Measurements from ENCODE around the gene MAB21L4.

MAB21L4 gene

GRCh38 chr2:240872317-240873097, 23.4 kb downstream of the MAB21L4 start:
- no peak for TF ChIP-seq ZNF274 (IDR thresholded peaks at IDR 0.05; ENCODE audit: low read depth, low read length)
- no peak for TF ChIP-seq YY1 (IDR thresholded peaks at IDR 0.05; ENCODE audit: insufficient read depth, insufficient read length)
- no peak for TF ChIP-seq SUZ12 (IDR thresholded peaks at IDR 0.05; ENCODE audit: extremely low read depth, insufficient read depth, insufficient read length)
- Histone ChIP-seq H3K4me1 (ENCODE audit: insufficient read depth, insufficient read length) (peaks cover 4% of the 10 kb centered on the region), H3K36me3 (ENCODE audit: insufficient read depth, insufficient read length, low read length) (no peaks in the 10 kb centered on the region), H3K9me3 (ENCODE audit: insufficient read depth, low read length) (no peaks in the 10 kb centered on the region), H3K9ac (ENCODE audit: insufficient read length, low read depth) (no peak overlapping the region), H3K4me3 (ENCODE audit: insufficient read length, low read depth) (no peak overlapping the region), H3K27me3 (ENCODE audit: insufficient read depth, insufficient read length) (peaks cover 7% of the 10 kb centered on the region)
- DNase-seq (ENCODE audit: low read depth, low spot score): no peak

- no peak for TF ChIP-seq ZNF274 (IDR thresholded peaks at IDR 0.05; ENCODE audit: low read depth, low read length)
- no peak for TF ChIP-seq YY1 (IDR thresholded peaks at IDR 0.05; ENCODE audit: insufficient read depth, insufficient read length)
- TF ChIP-seq SUZ12 (IDR thresholded peaks at IDR 0.05; ENCODE audit: extremely low read depth, insufficient read depth, insufficient read length): no peak
- H3K9me3 ChIP-seq (ENCODE audit: insufficient read depth, low read length): no peaks in the 10 kb centered on the region
- no peaks in the 10 kb centered on the region for H3K36me3 ChIP-seq (ENCODE audit: insufficient read depth, insufficient read length, low read length)
- H3K9ac ChIP-seq (ENCODE audit: insufficient read length, low read depth): no peak overlapping the region
- peaks cover 7% of the 10 kb centered on the region for H3K27me3 ChIP-seq (ENCODE audit: insufficient read depth, insufficient read length)
- no peak for DNase-seq (ENCODE audit: low read depth, low spot score)
- no peak overlapping the region for H3K4me3 ChIP-seq (ENCODE audit: insufficient read length, low read depth)
- H3K4me1 ChIP-seq (ENCODE audit: insufficient read depth, insufficient read length): peaks cover 4% of the 10 kb centered on the region
Observed at GRCh38 chr2:240871071-240871958, 24.6 kb downstream of the MAB21L4 start.

GRCh38 chr2:240869956-240870875, 25.7 kb downstream of the MAB21L4 start:
- no peak overlapping the region for H3K9ac ChIP-seq (ENCODE audit: insufficient read length, low read depth)

GRCh38 chr2:240869109-240869955, 26.6 kb downstream of the MAB21L4 start:
- peaks cover 7% of the 10 kb centered on the region for H3K27me3 ChIP-seq (ENCODE audit: insufficient read depth, insufficient read length)
- H3K9me3 ChIP-seq (ENCODE audit: insufficient read depth, low read length): no peaks in the 10 kb centered on the region
- H3K4me1 ChIP-seq (ENCODE audit: insufficient read depth, insufficient read length): peaks cover 4% of the 10 kb centered on the region
- H3K9ac ChIP-seq (ENCODE audit: insufficient read length, low read depth): no peak overlapping the region
- H3K36me3 ChIP-seq (ENCODE audit: insufficient read depth, insufficient read length, low read length): no peaks in the 10 kb centered on the region
- TF ChIP-seq YY1 (IDR thresholded peaks at IDR 0.05; ENCODE audit: insufficient read depth, insufficient read length) (no peak), ZNF274 (IDR thresholded peaks at IDR 0.05; ENCODE audit: low read depth, low read length) (no peak), SUZ12 (IDR thresholded peaks at IDR 0.05; ENCODE audit: extremely low read depth, insufficient read depth, insufficient read length) (no peak)
- H3K4me3 ChIP-seq (ENCODE audit: insufficient read length, low read depth): no peak overlapping the region
- DNase-seq (ENCODE audit: low read depth, low spot score): no peak

More at GRCh38 chr2:240869956-240870875, 25.7 kb downstream of the MAB21L4 start:
- no peak for DNase-seq (ENCODE audit: low read depth, low spot score)
- peaks cover 4% of the 10 kb centered on the region for H3K4me1 ChIP-seq (ENCODE audit: insufficient read depth, insufficient read length)
- no peaks in the 10 kb centered on the region for H3K9me3 ChIP-seq (ENCODE audit: insufficient read depth, low read length)
- H3K36me3 ChIP-seq (ENCODE audit: insufficient read depth, insufficient read length, low read length): no peaks in the 10 kb centered on the region
- H3K27me3 ChIP-seq (ENCODE audit: insufficient read depth, insufficient read length): peaks cover 7% of the 10 kb centered on the region
- no peak for TF ChIP-seq ZNF274 (IDR thresholded peaks at IDR 0.05; ENCODE audit: low read depth, low read length)
- no peak for TF ChIP-seq SUZ12 (IDR thresholded peaks at IDR 0.05; ENCODE audit: extremely low read depth, insufficient read depth, insufficient read length)
- no peak for TF ChIP-seq YY1 (IDR thresholded peaks at IDR 0.05; ENCODE audit: insufficient read depth, insufficient read length)
- H3K4me3 ChIP-seq (ENCODE audit: insufficient read length, low read depth): no peak overlapping the region

DNA sequence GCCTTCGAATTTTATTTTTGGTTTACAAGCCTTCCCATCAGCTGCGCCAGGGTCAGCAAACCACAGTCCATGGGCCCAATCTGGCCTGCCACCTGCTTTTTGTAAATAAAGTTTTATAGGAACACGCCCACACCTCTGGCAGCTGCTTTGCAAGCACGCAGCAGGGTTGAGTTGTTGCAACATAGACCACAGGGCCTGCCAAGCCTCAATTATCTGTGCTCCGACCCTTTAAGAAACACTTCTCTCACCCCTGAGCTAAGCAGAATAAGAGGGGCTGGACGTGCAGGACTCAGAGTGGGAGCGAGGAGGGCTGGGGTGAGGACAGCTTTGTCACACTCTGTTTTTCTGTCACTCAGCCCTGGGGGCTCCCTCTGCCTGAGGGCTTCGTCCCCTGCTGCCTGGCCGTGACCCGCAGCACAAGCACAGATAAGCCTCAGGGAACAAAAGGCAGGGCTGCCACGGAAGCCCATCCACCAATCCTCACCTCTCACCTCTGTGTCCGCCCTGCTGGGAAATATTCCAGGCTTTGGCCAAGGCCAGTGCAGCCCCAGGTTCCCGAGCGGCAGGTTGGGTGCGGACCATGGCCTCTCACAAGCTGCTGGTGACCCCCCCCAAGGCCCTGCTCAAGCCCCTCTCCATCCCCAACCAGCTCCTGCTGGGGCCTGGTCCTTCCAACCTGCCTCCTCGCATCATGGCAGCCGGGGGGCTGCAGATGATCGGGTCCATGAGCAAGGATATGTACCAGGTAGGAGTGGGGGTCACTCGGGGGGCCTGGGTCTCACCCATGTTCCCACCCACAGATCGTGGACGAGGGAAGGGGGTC, 27.5 kb downstream of the MAB21L4 start, which contains the start of gene AGXT:
TSS of gene AGXT (plus strand) at position 539 of the 823 bp plus-strand sequence. CDS start at position 581, 42 bp downstream.
- Histone ChIP-seq H3K4me1 (ENCODE audit: insufficient read depth, insufficient read length) (peaks cover 4% of the 10 kb centered on the region), H3K9me3 (ENCODE audit: insufficient read depth, low read length) (no peaks in the 10 kb centered on the region), H3K4me3 (ENCODE audit: insufficient read length, low read depth) (no peak within 1 kb of the TSS), H3K27me3 (ENCODE audit: insufficient read depth, insufficient read length) (peaks cover 7% of the 10 kb centered on the region), H3K9ac (ENCODE audit: insufficient read length, low read depth) (peak within 1 kb of the TSS; percentile 26), H3K36me3 (ENCODE audit: insufficient read depth, insufficient read length, low read length) (no peaks in the 10 kb centered on the region)
- no peak for DNase-seq (ENCODE audit: low read depth, low spot score)
- TF ChIP-seq SUZ12 (IDR thresholded peaks at IDR 0.05; ENCODE audit: extremely low read depth, insufficient read depth, insufficient read length) (no peak), YY1 (IDR thresholded peaks at IDR 0.05; ENCODE audit: insufficient read depth, insufficient read length) (no peak), ZNF274 (IDR thresholded peaks at IDR 0.05; ENCODE audit: low read depth, low read length) (no peak)
